ENCODE data around the gene C2CD3.

DNA sequence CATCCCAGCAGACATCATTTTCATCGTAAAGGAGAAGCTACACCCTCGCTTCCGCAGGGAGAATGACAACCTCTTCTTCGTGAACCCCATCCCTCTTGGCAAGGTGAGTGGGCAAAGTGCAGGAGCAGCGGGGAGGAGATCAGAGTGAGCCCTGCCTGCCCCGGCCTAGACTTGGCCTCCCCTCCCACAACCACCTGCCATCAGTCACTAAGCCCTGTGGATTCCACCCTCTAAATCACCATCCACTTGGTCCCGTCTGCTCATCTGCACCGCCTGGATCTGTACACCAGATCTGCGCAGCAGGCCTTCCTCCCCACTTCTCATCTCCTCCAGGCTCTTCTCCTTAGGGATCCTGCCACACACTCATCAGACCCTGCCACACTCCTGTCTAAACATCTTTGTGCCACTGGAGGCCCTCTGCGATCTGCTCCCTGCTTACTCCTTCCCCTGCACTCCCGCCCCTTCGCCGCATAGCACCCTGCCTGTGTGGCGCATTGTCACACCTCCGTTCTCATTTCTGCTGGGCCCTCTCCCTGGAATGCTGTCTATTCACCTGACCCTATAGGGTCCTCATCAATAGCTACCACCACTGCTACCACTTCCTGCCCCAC is 202.3 kb downstream of the C2CD3 start:
- TF ChIP-seq, protein P1, sequence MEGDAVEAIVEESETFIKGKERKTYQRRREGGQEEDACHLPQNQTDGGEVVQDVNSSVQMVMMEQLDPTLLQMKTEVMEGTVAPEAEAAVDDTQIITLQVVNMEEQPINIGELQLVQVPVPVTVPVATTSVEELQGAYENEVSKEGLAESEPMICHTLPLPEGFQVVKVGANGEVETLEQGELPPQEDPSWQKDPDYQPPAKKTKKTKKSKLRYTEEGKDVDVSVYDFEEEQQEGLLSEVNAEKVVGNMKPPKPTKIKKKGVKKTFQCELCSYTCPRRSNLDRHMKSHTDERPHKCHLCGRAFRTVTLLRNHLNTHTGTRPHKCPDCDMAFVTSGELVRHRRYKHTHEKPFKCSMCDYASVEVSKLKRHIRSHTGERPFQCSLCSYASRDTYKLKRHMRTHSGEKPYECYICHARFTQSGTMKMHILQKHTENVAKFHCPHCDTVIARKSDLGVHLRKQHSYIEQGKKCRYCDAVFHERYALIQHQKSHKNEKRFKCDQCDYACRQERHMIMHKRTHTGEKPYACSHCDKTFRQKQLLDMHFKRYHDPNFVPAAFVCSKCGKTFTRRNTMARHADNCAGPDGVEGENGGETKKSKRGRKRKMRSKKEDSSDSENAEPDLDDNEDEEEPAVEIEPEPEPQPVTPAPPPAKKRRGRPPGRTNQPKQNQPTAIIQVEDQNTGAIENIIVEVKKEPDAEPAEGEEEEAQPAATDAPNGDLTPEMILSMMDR (IDR thresholded peaks at IDR 0.05 in 8 of 11, conservative IDR thresholded peaks at IDR 0.05 in 3 of 11): no peak
- TF ChIP-seq POLR2A (IDR thresholded peaks at IDR 0.05): no peak
